GM23338 (cell line): Measurements from ENCODE around the gene PKN3. TPM values are rescaled to one million over a fixed set of nuclear protein-coding genes. Genes with fewer than 3 reads are reported as not detected.

Source experiments
- ATAC-seq: fragments of 200-7000 bp; cut with Tn5 transposase; 3 replicates; pipeline ENCODE4 v1.9.1; 2020
- DNase-seq: peaks from one replicate; pipeline ENCODE4 v3.0.0-alpha.2; 2015; ENCODE audit warnings: low spot score
- H2AFZ ChIP-seq: fragments of 200-600 bp; sonication (generic); 2 replicates; pipeline ENCODE4 v1.8.0; 2016; ENCODE audit warnings: antibody characterized with exemption, mild to moderate bottlenecking, moderate library complexity
- H3F3A ChIP-seq: fragments of 200-600 bp; sonication (generic); replicated peaks from 2 replicates; pipeline ENCODE4 v1.8.0; 2017; ENCODE audit warnings: antibody characterized with exemption, mixed run types, low read depth
- H3K27ac ChIP-seq: fragments of 200-600 bp; sonication (generic); 2 replicates; pipeline ENCODE4 v1.6.1; 2016; ENCODE audit warnings: low read depth
- H3K27me3 ChIP-seq: fragments of 200-600 bp; sonication (generic); 2 replicates; pipeline ENCODE4 v1.8.0; 2016; ENCODE audit warnings: mild to moderate bottlenecking, mixed run types, moderate library complexity; ENCODE audit not compliant: insufficient read depth
- H3K36me3 ChIP-seq: fragments of 200-600 bp; sonication (generic); 2 replicates; pipeline ENCODE4 v1.8.0; 2016; ENCODE audit warnings: mild to moderate bottlenecking; ENCODE audit not compliant: insufficient read depth
- H3K4me1 ChIP-seq: fragments of 200-600 bp; sonication (generic); 2 replicates; pipeline ENCODE4 v1.8.0; 2016; ENCODE audit warnings: mild to moderate bottlenecking, moderate library complexity; ENCODE audit not compliant: insufficient read depth
- H3K4me2 ChIP-seq: fragments of 200-600 bp; sonication (generic); 2 replicates; pipeline ENCODE4 v1.7.1; 2017; ENCODE audit warnings: mixed run types
- H3K4me3 ChIP-seq: fragments of 200-600 bp; sonication (generic); 2 replicates; pipeline ENCODE4 v1.6.1; 2016; ENCODE audit warnings: mixed run types
- H3K79me2 ChIP-seq: fragments of 200-600 bp; sonication (generic); replicated peaks from 2 replicates; pipeline ENCODE4 v1.8.0; 2017; ENCODE audit warnings: mild to moderate bottlenecking; ENCODE audit not compliant: insufficient read depth
- H3K9me2 ChIP-seq: fragments of 200-600 bp; sonication (generic); 2 replicates; pipeline ENCODE4 v1.8.0; 2017; ENCODE audit not compliant: insufficient read depth
- H4K20me1 ChIP-seq: fragments of 200-600 bp; sonication (generic); replicated peaks from 2 replicates; pipeline ENCODE4 v1.8.0; 2017; ENCODE audit warnings: mild to moderate bottlenecking; ENCODE audit not compliant: insufficient read depth
- H3K27ac Mint-ChIP-seq: 2 replicates; pipeline ENCODE4 v1.8.0; 2020; ENCODE audit warnings: inconsistent platforms, mild to moderate bottlenecking, moderate library complexity, mixed read lengths
- H3K27me3 Mint-ChIP-seq: 3 replicates; pipeline ENCODE4 v1.8.0; 2022; ENCODE audit warnings: low read depth, mild to moderate bottlenecking, moderate library complexity, mixed read lengths, inconsistent platforms; ENCODE audit not compliant: insufficient read depth, poor library complexity
- H3K36me3 Mint-ChIP-seq: 3 replicates; pipeline ENCODE4 v1.8.0; 2021; ENCODE audit warnings: low read depth, mild to moderate bottlenecking, inconsistent platforms, moderate library complexity, mixed read lengths
- H3K4me1 Mint-ChIP-seq: 3 replicates; pipeline ENCODE4 v1.8.0; 2020; ENCODE audit warnings: mild to moderate bottlenecking, inconsistent platforms, mixed read lengths
- H3K4me3 Mint-ChIP-seq: 3 replicates; pipeline ENCODE4 v1.8.0; 2021; ENCODE audit warnings: moderate library complexity, mild to moderate bottlenecking, inconsistent platforms, mixed read lengths
- H3K9me3 Mint-ChIP-seq: 3 replicates; pipeline ENCODE4 v1.8.0; 2020; ENCODE audit warnings: moderate library complexity, mild to moderate bottlenecking, inconsistent platforms, mixed read lengths
- CTCF ChIP-seq, 2 experiments: fragments of 200-600 bp in 1 of 2; sonication (generic) in 1 of 2; conservative IDR thresholded peaks; 2 replicates each; pipeline versions ENCODE4 v1.5.1 to v1.6.1; 2016 to 2017; ENCODE audit warnings: antibody characterized with exemption in 2 of 2, low read depth in 2 of 2, mild to moderate bottlenecking in 2 of 2, moderate library complexity in 1 of 2
- EZH2 ChIP-seq: fragments of 200-600 bp; sonication (generic); IDR thresholded peaks from one replicate; pipeline ENCODE4 v1.8.0; 2017; ENCODE audit warnings: antibody characterized with exemption, mild to moderate bottlenecking, low read depth; ENCODE audit not compliant: unreplicated experiment
- EZH2phosphoT487 ChIP-seq: fragments of 200-600 bp; sonication (generic); IDR thresholded peaks from one replicate; pipeline ENCODE4 v1.8.1; 2018; ENCODE audit warnings: antibody characterized with exemption; ENCODE audit not compliant: unreplicated experiment
- POLR2AphosphoS5 ChIP-seq: IDR thresholded peaks from 2 replicates; pipeline ENCODE4 v1.6.1; 2016; ENCODE audit warnings: antibody characterized with exemption, low read depth
- ZNF462 ChIP-seq: fragments of 250-450 bp; sonication (Bioruptor Pico); IDR thresholded peaks from 2 replicates; pipeline ENCODE4 v1.5.0; 2020; ENCODE audit warnings: mild to moderate bottlenecking, moderate library complexity
- polyA plus RNA-seq: library from polyadenylated mRNA; unstranded; fragments of >200 nt; fragmentation: Nextera tagmentation; extraction: Ambion mirVana; gene quantifications from 2 replicates; pipeline ENCODE4 v1.2.1, GENCODE V29; 2016
- total RNA-seq: library from RNA; depleted of rRNA; stranded (reverse); fragments of >200 nt; shearing (Covaris generic); gene quantifications from 2 replicates; pipeline ENCODE4 v1.2.3, GENCODE V29; 2014

Gene PKN3
- total and polyA plus RNA-seq, 2 experiments from 2014 or later: 6.2 to 17.7 TPM

GRCh38 chr9:128762671-128763449 lies 60.6 kb downstream of the PKN3 start:
- H3K4me1 ChIP-seq: peaks cover 5% of the 10 kb centered on the region; the same call in 1 of the 2 replicates
- no peaks in the 10 kb centered on the region for H3K36me3 Mint-ChIP-seq
- no peak overlapping the region for H3K4me3 ChIP-seq
- H3K27me3 Mint-ChIP-seq: peaks cover 10% of the 10 kb centered on the region
- H3F3A ChIP-seq: 0 out of 2 replicates have a peak, but pooled peaks cover 5% of the 10 kb centered on the region
- no peak for DNase-seq
- no peak for TF ChIP-seq EZH2
- TF ChIP-seq ZNF462: no peak
- TF ChIP-seq POLR2AphosphoS5: no peak
- no peak for TF ChIP-seq EZH2phosphoT487
- no peak for TF ChIP-seq CTCF (conservative IDR thresholded peaks at IDR 0.05; ENCODE audit: low read depth in 2 of 2)
- H3K27ac Mint-ChIP-seq: peak overlapping the region; percentile 78
- H3K79me2 ChIP-seq: 0 out of 2 replicates have a peak, but pooled peaks cover 2% of the 10 kb centered on the region
- H2AFZ ChIP-seq: no peak overlapping the region
- no peaks in the 10 kb centered on the region for H3K36me3 ChIP-seq
- H3K9me3 Mint-ChIP-seq: no peaks in the 10 kb centered on the region
- H3K4me3 Mint-ChIP-seq: no peak overlapping the region
- H3K4me2 ChIP-seq: no peak overlapping the region
- peaks cover 9% of the 10 kb centered on the region for H3K4me1 Mint-ChIP-seq
- no peak overlapping the region for H3K27ac ChIP-seq
- H4K20me1 ChIP-seq: no peaks in the 10 kb centered on the region
- H3K9me2 ChIP-seq: no peaks in the 10 kb centered on the region
- ATAC-seq: no peak
- no peaks in the 10 kb centered on the region for H3K27me3 ChIP-seq
